Karpas-422 (cell line): ENCODE data around the gene GNAS. TPM values are rescaled to one million over a fixed set of nuclear protein-coding genes. Genes with fewer than 3 reads are reported as not detected.

Experiments used
- DNase-seq: peaks from one replicate; pipeline ENCODE4 v3.0.0-alpha.2; 2015
- H2AFZ ChIP-seq: fragments of 200-600 bp; sonication (generic); 2 replicates; pipeline ENCODE4 v1.6.1; 2014; ENCODE audit warnings: antibody characterized with exemption, low read length, mixed read lengths
- H3K27ac ChIP-seq: fragments of 200-600 bp; sonication (generic); 2 replicates; pipeline ENCODE4 v1.5.1; 2014; ENCODE audit warnings: mild to moderate bottlenecking, low read length, moderate library complexity
- H3K27me3 ChIP-seq: fragments of 200-600 bp; sonication (generic); 2 replicates; pipeline ENCODE4 v1.6.1; 2014; ENCODE audit warnings: low read length, mixed read lengths
- H3K36me3 ChIP-seq: fragments of 200-600 bp; sonication (generic); 2 replicates; pipeline ENCODE4 v1.6.1; 2014; ENCODE audit warnings: low read length, mixed read lengths; ENCODE audit not compliant: insufficient read depth
- H3K4me1 ChIP-seq: fragments of 200-600 bp; sonication (generic); 2 replicates; pipeline ENCODE4 v1.6.1; 2014; ENCODE audit warnings: mild to moderate bottlenecking, low read length, mixed read lengths
- H3K4me2 ChIP-seq: fragments of 200-600 bp; sonication (generic); 2 replicates; pipeline ENCODE4 v1.6.1; 2014; ENCODE audit warnings: low read length, low read depth, mild to moderate bottlenecking; ENCODE audit not compliant: poor library complexity, severe bottlenecking
- H3K4me3 ChIP-seq: fragments of 200-600 bp; sonication (generic); 2 replicates; pipeline ENCODE4 v1.5.1; 2014; ENCODE audit warnings: mild to moderate bottlenecking, antibody characterized with exemption, low read length, mixed read lengths
- H3K79me2 ChIP-seq: fragments of 200-600 bp; sonication (generic); 2 replicates; pipeline ENCODE4 v1.6.1; 2014; ENCODE audit warnings: mild to moderate bottlenecking, low read length, mixed read lengths
- H3K9ac ChIP-seq: fragments of 200-600 bp; sonication (generic); 2 replicates; pipeline ENCODE4 v1.6.0; 2014; ENCODE audit warnings: low read length
- H3K9me2 ChIP-seq: fragments of 200-600 bp; sonication (generic), shearing (Covaris generic); replicated peaks from 2 replicates; pipeline ENCODE4 v1.6.0; 2014; ENCODE audit warnings: mild to moderate bottlenecking, low read length, moderate library complexity; ENCODE audit not compliant: insufficient read depth
- H3K9me3 ChIP-seq: fragments of 300-700, 200-600 bp; sonication (generic); 2 replicates; pipeline ENCODE4 v1.6.1; 2014; ENCODE audit warnings: low read length, mixed read lengths
- H4K20me1 ChIP-seq: fragments of 200-600 bp; sonication (generic); 2 replicates; pipeline ENCODE4 v1.6.1; 2014; ENCODE audit warnings: mild to moderate bottlenecking, antibody characterized with exemption, low read length, low read depth; ENCODE audit not compliant: insufficient read depth
- total RNA-seq: library from RNA; depleted of rRNA; stranded (reverse); fragments of >200 nt; shearing (Covaris generic); gene quantifications from 2 replicates; pipeline ENCODE4 v1.2.3, GENCODE V29; 2014; ENCODE audit warnings: low replicate concordance

The GNAS gene
- total RNA-seq, 1 experiment from 2014 or later: 624 TPM

GRCh38 chr20:58911970-58912369 lies 59.5 kb downstream of the GNAS start:
- H3K9me3 ChIP-seq: no peaks in the 10 kb centered on the region
- peaks cover 40% of the 10 kb centered on the region for H3K4me1 ChIP-seq
- DNase-seq: no peak
- H3K36me3 ChIP-seq: peaks cover 39% of the 10 kb centered on the region
- H4K20me1 ChIP-seq: no peaks in the 10 kb centered on the region
- H3K27ac ChIP-seq: no peak overlapping the region
- H3K4me3 ChIP-seq: no peak overlapping the region
- no peak overlapping the region for H2AFZ ChIP-seq
- H3K4me2 ChIP-seq: no peak overlapping the region
- H3K9ac ChIP-seq: no peak overlapping the region
- no peaks in the 10 kb centered on the region for H3K27me3 ChIP-seq
- no peaks in the 10 kb centered on the region for H3K79me2 ChIP-seq
- no peaks in the 10 kb centered on the region for H3K9me2 ChIP-seq

DNA sequence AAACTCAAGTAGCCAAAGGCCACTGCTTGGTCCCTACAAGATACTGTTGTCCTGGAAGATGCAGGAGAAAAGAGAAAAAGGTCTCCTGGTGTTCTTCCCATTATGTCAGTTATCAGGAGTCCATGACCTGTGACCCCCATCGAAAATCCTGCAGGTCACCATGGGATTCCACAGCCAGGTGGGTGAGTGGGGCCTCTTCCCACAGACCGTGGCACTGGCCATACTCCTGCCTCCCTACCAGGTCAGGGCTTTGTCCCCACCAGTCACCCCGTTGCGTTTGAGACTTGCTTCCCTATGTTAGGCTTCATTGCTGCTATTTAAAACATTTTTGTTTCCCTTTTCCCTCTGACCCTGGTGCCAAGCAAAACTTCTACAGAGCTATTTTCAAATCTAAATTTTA lies 60.6 kb downstream of the GNAS start:
- Histone ChIP-seq H3K4me3 (no peak overlapping the region), H4K20me1 (no peaks in the 10 kb centered on the region), H3K4me1 (peaks cover 29% of the 10 kb centered on the region), H2AFZ (no peak overlapping the region), H3K9me2 (no peaks in the 10 kb centered on the region), H3K79me2 (no peaks in the 10 kb centered on the region), H3K9me3 (no peaks in the 10 kb centered on the region), H3K4me2 (no peak overlapping the region), H3K27ac (no peak overlapping the region), H3K36me3 (peaks cover 33% of the 10 kb centered on the region), H3K9ac (no peak overlapping the region), H3K27me3 (no peaks in the 10 kb centered on the region)
- no peak for DNase-seq

GRCh38 chr20:58918621-58919020 lies 66.1 kb downstream of the GNAS start:
- no peaks in the 10 kb centered on the region for H3K36me3 ChIP-seq
- H4K20me1 ChIP-seq: no peaks in the 10 kb centered on the region
- no peak overlapping the region for H2AFZ ChIP-seq

GRCh38 chr20:58921564-58921963 lies 69.0 kb downstream of the GNAS start:
- Histone ChIP-seq H3K36me3 (no peaks in the 10 kb centered on the region), H3K9me3 (no peaks in the 10 kb centered on the region), H3K4me3 (no peak overlapping the region), H3K9me2 (no peaks in the 10 kb centered on the region), H3K4me1 (peaks cover 3% of the 10 kb centered on the region; the same call in 1 of the 2 replicates), H3K9ac (no peak overlapping the region), H3K4me2 (no peak overlapping the region), H4K20me1 (no peaks in the 10 kb centered on the region), H3K79me2 (no peaks in the 10 kb centered on the region), H2AFZ (no peak overlapping the region), H3K27me3 (no peaks in the 10 kb centered on the region), H3K27ac (no peak overlapping the region)
- DNase-seq: no peak

More at GRCh38 chr20:58918621-58919020, 66.1 kb downstream of the GNAS start:
- no peak overlapping the region for H3K27ac ChIP-seq
- H3K4me3 ChIP-seq: no peak overlapping the region
- H3K9ac ChIP-seq: no peak overlapping the region
- no peak overlapping the region for H3K4me2 ChIP-seq
- H3K27me3 ChIP-seq: no peaks in the 10 kb centered on the region
- H3K9me3 ChIP-seq: no peaks in the 10 kb centered on the region
- H3K9me2 ChIP-seq: no peaks in the 10 kb centered on the region
- H3K4me1 ChIP-seq: peaks cover 3% of the 10 kb centered on the region; the same call in 1 of the 2 replicates
- H3K79me2 ChIP-seq: no peaks in the 10 kb centered on the region
- no peak for DNase-seq

- Histone ChIP-seq H3K9ac (no peak overlapping the region), H3K27me3 (no peaks in the 10 kb centered on the region), H3K9me2 (no peaks in the 10 kb centered on the region), H3K4me2 (no peak overlapping the region), H4K20me1 (no peaks in the 10 kb centered on the region), H3K4me3 (no peak overlapping the region), H2AFZ (no peak overlapping the region), H3K79me2 (no peaks in the 10 kb centered on the region), H3K9me3 (no peaks in the 10 kb centered on the region), H3K4me1 (peaks cover 3% of the 10 kb centered on the region; the same call in 1 of the 2 replicates), H3K27ac (no peak overlapping the region), H3K36me3 (no peaks in the 10 kb centered on the region)
- DNase-seq: no peak
Observed at GRCh38 chr20:58922036-58922435, 69.5 kb downstream of the GNAS start.

GRCh38 chr20:58923117-58923712 lies 70.7 kb downstream of the GNAS start:
- H3K4me1 ChIP-seq: peaks cover 3% of the 10 kb centered on the region; the same call in 1 of the 2 replicates
- H3K27ac ChIP-seq: no peak overlapping the region
- no peak overlapping the region for H3K4me3 ChIP-seq

DNA sequence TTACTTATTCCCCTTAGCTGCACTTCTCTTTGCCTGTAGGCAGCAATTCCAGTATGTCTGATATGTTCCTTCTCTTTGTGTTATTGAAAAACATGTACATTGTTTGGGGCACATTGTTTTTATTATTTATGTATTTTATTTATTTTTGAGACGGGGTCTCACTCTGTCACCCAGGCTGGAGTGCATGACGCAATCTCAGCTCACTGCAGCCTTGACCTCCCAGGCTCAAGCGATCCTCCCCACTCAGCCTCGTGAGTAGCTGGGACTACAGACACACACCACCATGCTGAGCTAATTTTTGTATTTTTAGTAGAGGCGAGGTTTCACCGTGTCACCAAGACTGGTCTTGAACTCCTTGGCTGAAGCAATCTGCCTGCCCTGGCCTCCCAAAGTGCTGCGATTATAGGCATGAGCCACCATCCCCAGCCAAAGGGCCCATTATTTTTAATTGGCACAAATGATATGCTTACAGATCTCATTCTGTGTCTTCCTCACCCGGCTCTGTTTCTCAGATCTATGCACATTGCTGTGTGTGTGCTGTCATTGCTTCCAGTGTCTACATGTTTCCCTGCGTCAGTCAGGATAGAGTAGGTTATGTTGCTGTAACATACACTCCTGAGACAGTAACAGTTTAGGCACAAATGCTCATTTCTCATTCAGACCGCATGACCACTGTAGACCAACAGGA lies 74.4 kb downstream of the GNAS start:
- Histone ChIP-seq H4K20me1 (no peaks in the 10 kb centered on the region), H3K4me3 (no peak overlapping the region), H3K36me3 (no peaks in the 10 kb centered on the region), H3K27ac (no peak overlapping the region), H3K9ac (no peak overlapping the region), H3K79me2 (no peaks in the 10 kb centered on the region), H3K4me1 (peaks cover 19% of the 10 kb centered on the region), H3K9me3 (no peaks in the 10 kb centered on the region), H3K27me3 (no peaks in the 10 kb centered on the region), H3K4me2 (no peak overlapping the region), H2AFZ (no peak overlapping the region), H3K9me2 (no peaks in the 10 kb centered on the region)
- DNase-seq: no peak

More at GRCh38 chr20:58923117-58923712, 70.7 kb downstream of the GNAS start:
- Histone ChIP-seq H3K9me2 (no peaks in the 10 kb centered on the region), H3K36me3 (no peaks in the 10 kb centered on the region), H3K4me2 (no peak overlapping the region), H4K20me1 (no peaks in the 10 kb centered on the region), H3K27me3 (no peaks in the 10 kb centered on the region), H2AFZ (no peak overlapping the region), H3K9me3 (no peaks in the 10 kb centered on the region), H3K79me2 (no peaks in the 10 kb centered on the region), H3K9ac (no peak overlapping the region)
- DNase-seq: no peak

- no peak for DNase-seq
- Histone ChIP-seq H3K27me3 (no peaks in the 10 kb centered on the region), H3K9me3 (no peaks in the 10 kb centered on the region), H3K9ac (no peak overlapping the region), H2AFZ (no peak overlapping the region), H4K20me1 (no peaks in the 10 kb centered on the region), H3K79me2 (no peaks in the 10 kb centered on the region), H3K9me2 (no peaks in the 10 kb centered on the region), H3K4me1 (peaks cover 20% of the 10 kb centered on the region), H3K36me3 (no peaks in the 10 kb centered on the region), H3K27ac (no peak overlapping the region), H3K4me2 (no peak overlapping the region), H3K4me3 (no peak overlapping the region)
Observed at GRCh38 chr20:58927490-58928061, 75.1 kb downstream of the GNAS start.
